HepG2 (cell line): ENCODE measurements around the gene MLYCD. TPM values are rescaled to one million over a fixed set of nuclear protein-coding genes. Genes with fewer than 3 reads are reported as not detected.
A peak's percentile ranks its signal among the peaks of the same experiment; 100 is the strongest.

Experiments
- CBX2 ChIP-seq, 2 experiments: fragments of 200-600 bp in 1 of 2; sonication (generic); formaldehyde crosslinking in 1 of 2; IDR thresholded peaks; 2 replicates each; pipeline versions ENCODE4 v1.7.0 to v1.8.1; 2018 to 2022; ENCODE audit warnings: low read depth in 2 of 2, low read length in 1 of 2, mild to moderate bottlenecking in 1 of 2, missing genetic modification reagents in 1 of 2
- CC2D1A ChIP-seq: sonication (generic); formaldehyde crosslinking; IDR thresholded peaks from 2 replicates; pipeline ENCODE4 v1.8.1; 2023; ENCODE audit warnings: mild to moderate bottlenecking, missing genetic modification reagents
- EED ChIP-seq: sonication (generic); formaldehyde crosslinking; IDR thresholded peaks from 2 replicates; pipeline ENCODE4 v1.5.0; 2020; ENCODE audit warnings: mild to moderate bottlenecking, missing genetic modification reagents
- FOXM1 ChIP-seq: sonication (generic); formaldehyde crosslinking; IDR thresholded peaks from 2 replicates; pipeline ENCODE4 v1.5.0; 2020; ENCODE audit warnings: missing genetic modification reagents
- HHEX ChIP-seq: IDR thresholded peaks from 2 replicates; pipeline ENCODE4 v1.6.1; 2016; ENCODE audit warnings: control low read depth
- HNF4A ChIP-seq: sonication (generic); formaldehyde crosslinking; IDR thresholded peaks from 2 replicates; pipeline ENCODE4 v1.4.0; 2020; ENCODE audit warnings: missing genetic modification reagents
- LCORL ChIP-seq, 2 experiments: fragments of 450-650 bp in 1 of 2; sonication (generic) in 1 of 2; formaldehyde crosslinking in 1 of 2; IDR thresholded peaks; 2 replicates each; pipeline versions ENCODE4 v1.5.0 to v1.6.1; 2017 to 2020; ENCODE audit warnings: antibody characterized with exemption in 1 of 2, missing genetic modification reagents in 1 of 2
- SP5 ChIP-seq: IDR thresholded peaks from 2 replicates; pipeline ENCODE4 v1.6.1; 2016; ENCODE audit warnings: low read depth, borderline replicate concordance
- ZNF180 ChIP-seq: sonication (generic); formaldehyde crosslinking; IDR thresholded peaks from 2 replicates; pipeline ENCODE4 v1.4.0; 2020; ENCODE audit warnings: low read depth, missing genetic modification reagents, borderline replicate concordance
- ZNF205 ChIP-seq: IDR thresholded peaks from 2 replicates; pipeline ENCODE4 v1.6.1; 2018; ENCODE audit warnings: missing biosample characterization, missing genetic modification reagents
- ZNF232 ChIP-seq: sonication (generic); formaldehyde crosslinking; IDR thresholded peaks from 2 replicates; pipeline ENCODE4 v1.4.0; 2020; ENCODE audit warnings: missing genetic modification reagents, borderline replicate concordance
- ZNF317 ChIP-seq: sonication (generic); formaldehyde crosslinking; IDR thresholded peaks from 2 replicates; pipeline ENCODE4 v1.5.0; 2020; ENCODE audit warnings: mild to moderate bottlenecking, missing genetic modification reagents
- ZNF564 ChIP-seq: sonication (generic); formaldehyde crosslinking; IDR thresholded peaks from 2 replicates; pipeline ENCODE4 v1.8.1; 2023; ENCODE audit warnings: mild to moderate bottlenecking, missing genetic modification reagents
- ZNF792 ChIP-seq: IDR thresholded peaks from 2 replicates; pipeline ENCODE4 v1.6.1; 2016
- ZSCAN12 ChIP-seq: sonication (generic); formaldehyde crosslinking; IDR thresholded peaks from 2 replicates; pipeline ENCODE4 v1.9.0; 2021; ENCODE audit warnings: mild to moderate bottlenecking, missing genetic modification reagents
- ZSCAN22 ChIP-seq: sonication (generic); formaldehyde crosslinking; IDR thresholded peaks from 2 replicates; pipeline ENCODE4 v1.4.0; 2020; ENCODE audit warnings: mild to moderate bottlenecking, missing genetic modification reagents
- polyA plus RNA-seq, 8 experiments: library from polyadenylated mRNA; depleted of rRNA in 3 of 8; stranded (reverse) in 7 of 8; unstranded in 1 of 8; fragments of >200 nt; fragmentation: Illumina TruSeq in 4 of 8; extraction: Trizol in 4 of 8; gene quantifications; 2 replicates each; pipeline versions ENCODE4 v1.2.1 to v1.2.3, GENCODE V29; 2011 to 2016; ENCODE audit warnings: low read depth in 4 of 8, missing spikeins in 1 of 8, mixed read lengths in 1 of 8; ENCODE audit not compliant: insufficient read depth in 1 of 8
- total RNA-seq, 5 experiments: library from RNA; depleted of rRNA; stranded (reverse); fragments of >200 nt; fragmentation: Illumina TruSeq; extraction: Trizol; gene quantifications; 2 replicates each; pipeline ENCODE4 v1.2.3, GENCODE V29; 2016; ENCODE audit warnings: low read depth in 1 of 5
- TF ChIP-seq, protein P1 (sequence below): sonication (generic); formaldehyde crosslinking; IDR thresholded peaks from 2 replicates; pipeline ENCODE4 v1.4.0; 2020; ENCODE audit warnings: mild to moderate bottlenecking, missing genetic modification reagents
- TF ChIP-seq, protein P2 (sequence below): sonication (generic); formaldehyde crosslinking; IDR thresholded peaks from 2 replicates; pipeline ENCODE4 v1.5.1; 2020; ENCODE audit warnings: mild to moderate bottlenecking, missing genetic modification reagents, borderline replicate concordance
- TF ChIP-seq, protein P3 (sequence below): sonication (generic); formaldehyde crosslinking; conservative IDR thresholded peaks from 2 replicates; pipeline ENCODE4 v1.4.0; 2020; ENCODE audit warnings: missing genetic modification reagents
- TF ChIP-seq, protein P4 (sequence below): sonication (generic); formaldehyde crosslinking; IDR thresholded peaks from 2 replicates; pipeline ENCODE4 v1.4.0; 2020; ENCODE audit warnings: missing genetic modification reagents

MLYCD gene
- total and polyA plus RNA-seq, 2 of the 13 experiments (the other 11 are each of a cell fraction or from before 2014, with no cell fraction given): 1.8 to 4.0 TPM

DNA sequence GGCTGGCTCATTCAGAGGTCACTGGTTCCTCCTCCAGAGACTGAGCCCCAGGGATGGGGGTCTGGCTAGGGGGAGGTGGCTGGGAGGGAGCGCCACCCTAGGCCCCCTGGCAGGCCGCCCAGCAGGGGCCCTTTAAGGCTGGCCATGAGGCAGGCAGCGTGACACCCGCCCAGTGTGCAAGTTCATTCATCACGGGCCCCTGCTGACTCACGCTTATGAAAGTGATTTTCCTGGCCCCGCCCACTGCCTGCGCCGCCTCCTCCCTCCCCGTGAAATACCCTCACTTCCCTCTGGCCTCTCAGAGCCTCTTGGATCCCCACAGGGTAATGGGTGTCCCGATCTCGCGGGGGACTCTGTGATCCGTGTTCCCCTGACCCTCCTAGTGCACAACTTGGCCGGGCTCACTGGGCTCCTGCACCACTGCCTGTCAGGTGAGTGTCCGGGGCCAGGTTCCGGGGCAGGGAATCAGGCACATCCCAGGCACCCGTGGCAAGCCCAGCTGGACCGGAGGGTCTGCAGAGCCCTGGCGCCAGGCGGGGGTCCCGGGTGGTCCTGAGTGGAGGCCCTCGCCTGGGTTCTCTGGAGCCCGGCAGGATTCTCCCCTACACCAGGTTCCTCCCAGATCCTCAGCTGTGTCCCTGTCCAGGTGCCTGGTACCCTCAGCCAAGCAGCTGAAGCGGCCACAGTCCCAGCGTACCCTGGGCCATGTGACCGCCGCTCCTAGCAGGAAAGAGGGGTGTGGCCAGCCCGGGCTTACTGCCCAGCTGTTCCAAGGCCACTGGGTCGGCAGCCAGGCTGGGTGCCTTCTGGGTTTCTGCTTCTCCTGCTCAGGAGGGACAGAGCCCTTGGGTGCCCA lies 54.3 kb downstream of the MLYCD start, which contains the start of gene OSGIN1 (continued):
- TF ChIP-seq ZNF205 (peak; percentile 37), ZNF180 (CRISPR knock-in tag) (0 out of 2 replicates have a peak, but pooled peaks have one; percentile 48), CBX2 (IDR thresholded peaks at IDR 0.05; ENCODE audit: low read depth, low read length) (no peak), CBX2 (CRISPR knock-in tag; IDR thresholded peaks at IDR 0.05; ENCODE audit: low read depth) (no peak), ZNF792 (peak; percentile 64), HHEX (CRISPR knock-in tag) (peak; percentile 52; the same call in 1 of the 2 replicates), ZNF317 (CRISPR knock-in tag) (peak; percentile 38; the same call in 1 of the 2 replicates), HNF4A (CRISPR knock-in tag) (peak; percentile 57), LCORL (IDR thresholded peaks at IDR 0.05) (no peak; the same call in 1 of the 2 replicates), LCORL (CRISPR knock-in tag; IDR thresholded peaks at IDR 0.05) (peak; percentile 84), ZSCAN12 (0 out of 2 replicates have a peak, but pooled peaks have one; percentile 45), ZSCAN22 (CRISPR knock-in tag) (no peak), SP5 (CRISPR knock-in tag) (peak; percentile 96), FOXM1 (CRISPR knock-in tag) (no peak), EED (CRISPR knock-in tag) (0 out of 2 replicates have a peak, but pooled peaks have one; percentile 15), CC2D1A (CRISPR knock-in tag) (no peak), ZNF232 (CRISPR knock-in tag) (no peak; the same call in none of the 2 replicates), ZNF564 (CRISPR knock-in tag) (no peak; the same call in 1 of the 2 replicates)
- TF ChIP-seq, protein P1, sequence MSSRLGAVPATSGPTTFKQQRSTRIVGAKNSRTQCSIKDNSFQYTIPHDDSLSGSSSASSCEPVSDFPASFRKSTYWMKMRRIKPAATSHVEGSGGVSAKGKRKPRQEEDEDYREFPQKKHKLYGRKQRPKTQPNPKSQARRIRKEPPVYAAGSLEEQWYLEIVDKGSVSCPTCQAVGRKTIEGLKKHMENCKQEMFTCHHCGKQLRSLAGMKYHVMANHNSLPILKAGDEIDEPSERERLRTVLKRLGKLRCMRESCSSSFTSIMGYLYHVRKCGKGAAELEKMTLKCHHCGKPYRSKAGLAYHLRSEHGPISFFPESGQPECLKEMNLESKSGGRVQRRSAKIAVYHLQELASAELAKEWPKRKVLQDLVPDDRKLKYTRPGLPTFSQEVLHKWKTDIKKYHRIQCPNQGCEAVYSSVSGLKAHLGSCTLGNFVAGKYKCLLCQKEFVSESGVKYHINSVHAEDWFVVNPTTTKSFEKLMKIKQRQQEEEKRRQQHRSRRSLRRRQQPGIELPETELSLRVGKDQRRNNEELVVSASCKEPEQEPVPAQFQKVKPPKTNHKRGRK (CRISPR knock-in tag): peak; percentile 6; the same call in 1 of the 2 replicates
- TF ChIP-seq, protein P2, sequence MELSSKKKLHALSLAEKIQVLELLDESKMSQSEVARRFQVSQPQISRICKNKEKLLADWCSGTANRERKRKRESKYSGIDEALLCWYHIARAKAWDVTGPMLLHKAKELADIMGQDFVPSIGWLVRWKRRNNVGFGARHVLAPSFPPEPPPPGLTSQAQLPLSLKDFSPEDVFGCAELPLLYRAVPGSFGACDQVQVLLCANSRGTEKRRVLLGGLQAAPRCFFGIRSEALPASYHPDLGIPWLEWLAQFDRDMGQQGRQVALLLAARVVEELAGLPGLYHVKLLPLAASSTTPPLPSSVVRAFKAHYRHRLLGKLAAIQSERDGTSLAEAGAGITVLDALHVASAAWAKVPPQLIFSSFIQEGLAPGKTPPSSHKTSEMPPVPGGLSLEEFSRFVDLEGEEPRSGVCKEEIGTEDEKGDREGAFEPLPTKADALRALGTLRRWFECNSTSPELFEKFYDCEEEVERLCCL (CRISPR knock-in tag): peak; percentile 73; the same call in 1 of the 2 replicates
- TF ChIP-seq, protein P3, sequence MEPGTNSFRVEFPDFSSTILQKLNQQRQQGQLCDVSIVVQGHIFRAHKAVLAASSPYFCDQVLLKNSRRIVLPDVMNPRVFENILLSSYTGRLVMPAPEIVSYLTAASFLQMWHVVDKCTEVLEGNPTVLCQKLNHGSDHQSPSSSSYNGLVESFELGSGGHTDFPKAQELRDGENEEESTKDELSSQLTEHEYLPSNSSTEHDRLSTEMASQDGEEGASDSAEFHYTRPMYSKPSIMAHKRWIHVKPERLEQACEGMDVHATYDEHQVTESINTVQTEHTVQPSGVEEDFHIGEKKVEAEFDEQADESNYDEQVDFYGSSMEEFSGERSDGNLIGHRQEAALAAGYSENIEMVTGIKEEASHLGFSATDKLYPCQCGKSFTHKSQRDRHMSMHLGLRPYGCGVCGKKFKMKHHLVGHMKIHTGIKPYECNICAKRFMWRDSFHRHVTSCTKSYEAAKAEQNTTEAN (CRISPR knock-in tag): peak; percentile 65
- TF ChIP-seq, protein P4, sequence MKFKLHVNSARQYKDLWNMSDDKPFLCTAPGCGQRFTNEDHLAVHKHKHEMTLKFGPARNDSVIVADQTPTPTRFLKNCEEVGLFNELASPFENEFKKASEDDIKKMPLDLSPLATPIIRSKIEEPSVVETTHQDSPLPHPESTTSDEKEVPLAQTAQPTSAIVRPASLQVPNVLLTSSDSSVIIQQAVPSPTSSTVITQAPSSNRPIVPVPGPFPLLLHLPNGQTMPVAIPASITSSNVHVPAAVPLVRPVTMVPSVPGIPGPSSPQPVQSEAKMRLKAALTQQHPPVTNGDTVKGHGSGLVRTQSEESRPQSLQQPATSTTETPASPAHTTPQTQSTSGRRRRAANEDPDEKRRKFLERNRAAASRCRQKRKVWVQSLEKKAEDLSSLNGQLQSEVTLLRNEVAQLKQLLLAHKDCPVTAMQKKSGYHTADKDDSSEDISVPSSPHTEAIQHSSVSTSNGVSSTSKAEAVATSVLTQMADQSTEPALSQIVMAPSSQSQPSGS (CRISPR knock-in tag): peak; percentile 42; the same call in 1 of the 2 replicates
